HEK293 (cell line): ENCODE measurements around the gene IL3.

ENCODE experiments used
- CTCF ChIA-PET: fragments of 350-600 bp; formaldehyde crosslinking; extraction: SDS; loops from one replicate; lab custom pipeline; 2021; ENCODE audit warnings: antibody characterized with exemption; lab: Yijun Ruan, JAX
- POLR2A ChIA-PET: fragments of 300-600 bp; formaldehyde crosslinking; extraction: SDS; loops from one replicate; lab custom pipeline; 2020; ENCODE audit warnings: antibody characterized with exemption, inconsistent platforms; lab: Yijun Ruan, JAX
- H3K27ac ChIP-seq: fragments of 200-500 bp; sonication (Bioruptor generic); 2 replicates; pipeline ENCODE4 v1.5.1; 2014; ENCODE audit warnings: low read depth, low read length, control low read depth, inconsistent platforms; ENCODE audit errors: extremely low read depth
- H3K36me3 ChIP-seq, 2 experiments: fragments of 200-500 bp in 1 of 2; sonication (Bioruptor generic) in 1 of 2; 1 replicate in 1 of 2; 2 replicates in 1 of 2; pipeline ENCODE4 v1.5.1; 2014 to 2017; ENCODE audit warnings: inconsistent platforms in 2 of 2, low read length in 2 of 2; ENCODE audit not compliant: control insufficient read depth in 2 of 2, insufficient read depth in 1 of 2
- H3K4me1 ChIP-seq: fragments of 200-500 bp; sonication (Bioruptor generic); 2 replicates; pipeline ENCODE4 v1.5.1; 2014; ENCODE audit warnings: mild to moderate bottlenecking, low read length, inconsistent platforms; ENCODE audit not compliant: control insufficient read depth, insufficient read depth
- H3K4me3 ChIP-seq: 2 replicates; pipeline ENCODE4 v1.5.1; 2011; ENCODE audit warnings: low read depth, mild to moderate bottlenecking, control low read depth, low read length, moderate library complexity
- H3K9me3 ChIP-seq: fragments of 200-500 bp; sonication (Bioruptor generic); 2 replicates; pipeline ENCODE4 v1.5.1; 2014; ENCODE audit warnings: low read depth, low read length, inconsistent platforms; ENCODE audit not compliant: control insufficient read depth, insufficient read depth
- GFI1B ChIP-seq: fragments of 450-650 bp; formaldehyde crosslinking; IDR thresholded peaks from 2 replicates; pipeline ENCODE4 v1.5.1; 2016; ENCODE audit warnings: missing biosample characterization, missing genetic modification characterization
- GLI4 ChIP-seq: fragments of 450-650 bp; formaldehyde crosslinking; IDR thresholded peaks from 2 replicates; pipeline ENCODE4 v1.5.1; 2016; ENCODE audit warnings: missing biosample characterization, missing genetic modification characterization
- KLF16 ChIP-seq: fragments of 450-650 bp; formaldehyde crosslinking; IDR thresholded peaks from 2 replicates; pipeline ENCODE4 v1.5.1; 2017; ENCODE audit warnings: missing biosample characterization, missing genetic modification characterization
- SALL2 ChIP-seq: fragments of 450-650 bp; formaldehyde crosslinking; IDR thresholded peaks from 2 replicates; pipeline ENCODE4 v1.5.0; 2017; ENCODE audit warnings: missing biosample characterization, mild to moderate bottlenecking, missing genetic modification characterization, borderline replicate concordance
- SP2 ChIP-seq: fragments of 450-650 bp; formaldehyde crosslinking; IDR thresholded peaks from 2 replicates; pipeline ENCODE4 v1.5.1; 2016; ENCODE audit warnings: missing biosample characterization, missing genetic modification characterization
- YY1 ChIP-seq: fragments of 450-650 bp; formaldehyde crosslinking; IDR thresholded peaks from 2 replicates; pipeline ENCODE4 v1.5.1; 2018; ENCODE audit warnings: missing biosample characterization, missing genetic modification characterization
- YY2 ChIP-seq: fragments of 450-650 bp; formaldehyde crosslinking; IDR thresholded peaks from 2 replicates; pipeline ENCODE4 v1.5.1; 2016; ENCODE audit warnings: missing biosample characterization, missing genetic modification characterization
- ZBTB48 ChIP-seq: fragments of 450-650 bp; formaldehyde crosslinking; IDR thresholded peaks from 2 replicates; pipeline ENCODE4 v1.5.1; 2016; ENCODE audit warnings: missing biosample characterization, missing genetic modification characterization
- ZNF10 ChIP-seq: fragments of 450-650 bp; formaldehyde crosslinking; IDR thresholded peaks from 2 replicates; pipeline ENCODE4 v1.5.1; 2017; ENCODE audit warnings: missing biosample characterization, missing genetic modification characterization
- ZNF221 ChIP-seq: fragments of 450-650 bp; formaldehyde crosslinking; IDR thresholded peaks from 2 replicates; pipeline ENCODE4 v1.5.1; 2017; ENCODE audit warnings: missing biosample characterization, missing genetic modification characterization, borderline replicate concordance
- ZNF311 ChIP-seq: fragments of 450-650 bp; formaldehyde crosslinking; IDR thresholded peaks from 2 replicates; pipeline ENCODE4 v1.5.1; 2017; ENCODE audit warnings: missing biosample characterization, missing genetic modification characterization, borderline replicate concordance
- ZNF335 ChIP-seq: fragments of 450-650 bp; formaldehyde crosslinking; conservative IDR thresholded peaks from 2 replicates; pipeline ENCODE4 v1.5.1; 2016; ENCODE audit warnings: missing biosample characterization, missing genetic modification characterization
- ZNF394 ChIP-seq: fragments of 450-650 bp; formaldehyde crosslinking; IDR thresholded peaks from 2 replicates; pipeline ENCODE4 v1.5.1; 2016; ENCODE audit warnings: missing biosample characterization, missing genetic modification characterization, mild to moderate bottlenecking, moderate library complexity, borderline replicate concordance
- ZNF529 ChIP-seq: fragments of 450-650 bp; formaldehyde crosslinking; IDR thresholded peaks from 2 replicates; pipeline ENCODE4 v1.5.1; 2017; ENCODE audit warnings: missing genetic modification characterization, missing biosample characterization; ENCODE audit not compliant: insufficient replicate concordance
- ZNF549 ChIP-seq: fragments of 450-650 bp; IDR thresholded peaks from 2 replicates; pipeline ENCODE4 v1.5.1; 2018; ENCODE audit warnings: missing biosample characterization, missing genetic modification characterization, mild to moderate bottlenecking, inconsistent platforms, moderate library complexity
- ZNF610 ChIP-seq: fragments of 450-650 bp; formaldehyde crosslinking; IDR thresholded peaks from 2 replicates; pipeline ENCODE4 v1.5.1; 2016; ENCODE audit warnings: missing biosample characterization, missing genetic modification characterization, borderline replicate concordance
- ZNF76 ChIP-seq: fragments of 450-650 bp; formaldehyde crosslinking; IDR thresholded peaks from 2 replicates; pipeline ENCODE4; 2016; ENCODE audit warnings: low read depth, missing biosample characterization, missing genetic modification characterization, borderline replicate concordance
- TF ChIP-seq, protein P1 (sequence below): fragments of 450-650 bp; formaldehyde crosslinking; IDR thresholded peaks from 2 replicates; pipeline ENCODE4 v1.5.1; 2016; ENCODE audit warnings: missing biosample characterization, missing genetic modification characterization
- TF ChIP-seq, protein P2 (sequence below): fragments of 450-650 bp; formaldehyde crosslinking; IDR thresholded peaks from 2 replicates; pipeline ENCODE4 v1.5.1; 2016; ENCODE audit warnings: missing biosample characterization, missing genetic modification characterization
- TF ChIP-seq, protein P3 (sequence below): fragments of 450-650 bp; formaldehyde crosslinking; IDR thresholded peaks from 2 replicates; pipeline ENCODE4 v1.5.1; 2016; ENCODE audit warnings: missing biosample characterization, missing genetic modification characterization
- TF ChIP-seq, protein P4 (sequence below): fragments of 450-650 bp; formaldehyde crosslinking; IDR thresholded peaks from 2 replicates; pipeline ENCODE4 v1.5.1; 2017; ENCODE audit warnings: missing biosample characterization, missing genetic modification characterization
- TF ChIP-seq, protein P5 (sequence below): fragments of 450-650 bp; formaldehyde crosslinking; IDR thresholded peaks from 2 replicates; pipeline ENCODE4 v1.5.1; 2017; ENCODE audit warnings: missing biosample characterization, missing genetic modification characterization
- TF ChIP-seq, protein P6 (sequence below): fragments of 450-650 bp; formaldehyde crosslinking; IDR thresholded peaks from 2 replicates; pipeline ENCODE4 v1.5.1; 2016; ENCODE audit warnings: missing biosample characterization, missing genetic modification characterization

IL3 gene

DNA sequence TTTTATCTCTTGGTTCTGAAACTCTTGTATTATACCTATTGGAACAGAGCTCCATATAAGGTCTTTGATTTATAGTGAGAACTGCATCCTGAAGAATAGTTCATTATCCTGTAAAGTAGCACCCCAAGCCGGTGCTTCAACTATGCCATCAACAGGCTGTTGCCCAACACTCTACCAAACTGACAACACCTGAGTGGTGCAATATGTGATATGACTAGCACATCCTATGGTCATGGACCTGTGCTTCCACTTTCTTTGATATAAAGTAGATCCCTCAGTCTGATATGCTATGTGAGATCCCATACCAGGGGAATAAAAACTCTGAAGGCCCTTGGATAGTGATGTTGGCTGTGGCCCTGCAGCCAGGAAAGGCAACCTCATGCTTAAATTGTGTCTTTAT lies 28.9 kb downstream of the IL3 start (continued):
- TF ChIP-seq KLF16 (tag by site-specific recombination): no peak
- no peak for TF ChIP-seq SALL2 (tag by site-specific recombination)
- TF ChIP-seq YY1 (tag by site-specific recombination): no peak
- TF ChIP-seq, protein P1, sequence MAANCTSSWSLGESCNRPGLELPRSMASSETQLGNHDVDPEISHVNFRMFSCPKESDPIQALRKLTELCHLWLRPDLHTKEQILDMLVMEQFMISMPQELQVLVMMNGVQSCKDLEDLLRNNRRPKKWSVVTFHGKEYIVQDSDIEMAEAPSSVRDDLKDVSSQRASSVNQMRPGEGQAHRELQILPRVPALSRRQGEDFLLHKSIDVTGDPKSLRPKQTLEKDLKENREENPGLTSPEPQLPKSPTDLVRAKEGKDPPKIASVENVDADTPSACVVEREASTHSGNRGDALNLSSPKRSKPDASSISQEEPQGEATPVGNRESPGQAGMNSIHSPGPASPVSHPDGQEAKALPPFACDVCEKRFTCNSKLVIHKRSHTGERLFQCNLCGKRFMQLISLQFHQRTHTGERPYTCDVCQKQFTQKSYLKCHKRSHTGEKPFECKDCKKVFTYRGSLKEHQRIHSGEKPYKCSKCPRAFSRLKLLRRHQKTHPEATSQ (tag by site-specific recombination): no peak
- no peak for TF ChIP-seq ZNF10 (tag by site-specific recombination)
- TF ChIP-seq ZNF529 (tag by site-specific recombination): no peak
- TF ChIP-seq ZNF610 (tag by site-specific recombination): no peak

DNA sequence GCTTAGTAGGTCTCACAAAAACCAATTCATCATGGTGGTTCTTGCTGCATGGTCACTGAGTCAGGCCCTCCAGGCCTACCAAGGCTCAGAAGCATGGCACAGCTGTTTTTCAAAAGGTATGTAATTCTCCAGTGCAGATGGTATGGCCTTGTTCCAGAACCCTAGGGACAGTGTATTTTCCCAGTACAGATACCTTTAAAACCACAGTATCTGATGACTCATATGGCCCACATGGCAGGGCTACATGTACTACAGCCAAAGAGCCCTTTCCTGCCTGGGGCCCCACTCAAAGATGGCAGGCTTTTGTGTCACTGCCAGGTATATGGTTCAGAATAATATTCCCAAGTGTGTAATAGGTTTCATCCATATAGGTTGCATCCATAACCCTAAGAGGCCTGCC lies 29.7 kb downstream of the IL3 start:
- ChIA-PET CTCF (no interaction called here), POLR2A (no interaction called here)
- Histone ChIP-seq H3K36me3 (no peaks in the 10 kb centered on the region), H3K4me3 (no peak overlapping the region), H3K4me1 (0 out of 2 replicates have a peak, but pooled peaks cover 6% of the 10 kb centered on the region), H3K27ac (no peak overlapping the region), H3K9me3 (no peaks in the 10 kb centered on the region)
- TF ChIP-seq, protein P2, sequence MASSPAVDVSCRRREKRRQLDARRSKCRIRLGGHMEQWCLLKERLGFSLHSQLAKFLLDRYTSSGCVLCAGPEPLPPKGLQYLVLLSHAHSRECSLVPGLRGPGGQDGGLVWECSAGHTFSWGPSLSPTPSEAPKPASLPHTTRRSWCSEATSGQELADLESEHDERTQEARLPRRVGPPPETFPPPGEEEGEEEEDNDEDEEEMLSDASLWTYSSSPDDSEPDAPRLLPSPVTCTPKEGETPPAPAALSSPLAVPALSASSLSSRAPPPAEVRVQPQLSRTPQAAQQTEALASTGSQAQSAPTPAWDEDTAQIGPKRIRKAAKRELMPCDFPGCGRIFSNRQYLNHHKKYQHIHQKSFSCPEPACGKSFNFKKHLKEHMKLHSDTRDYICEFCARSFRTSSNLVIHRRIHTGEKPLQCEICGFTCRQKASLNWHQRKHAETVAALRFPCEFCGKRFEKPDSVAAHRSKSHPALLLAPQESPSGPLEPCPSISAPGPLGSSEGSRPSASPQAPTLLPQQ (tag by site-specific recombination): peak; percentile 68; the same call in 1 of the 2 replicates
- TF ChIP-seq ZNF335 (tag by site-specific recombination) (0 out of 2 replicates have a peak, but pooled peaks have one; percentile 21), GFI1B (tag by site-specific recombination) (no peak), ZBTB48 (tag by site-specific recombination) (peak; percentile 75)
- TF ChIP-seq, protein P3, sequence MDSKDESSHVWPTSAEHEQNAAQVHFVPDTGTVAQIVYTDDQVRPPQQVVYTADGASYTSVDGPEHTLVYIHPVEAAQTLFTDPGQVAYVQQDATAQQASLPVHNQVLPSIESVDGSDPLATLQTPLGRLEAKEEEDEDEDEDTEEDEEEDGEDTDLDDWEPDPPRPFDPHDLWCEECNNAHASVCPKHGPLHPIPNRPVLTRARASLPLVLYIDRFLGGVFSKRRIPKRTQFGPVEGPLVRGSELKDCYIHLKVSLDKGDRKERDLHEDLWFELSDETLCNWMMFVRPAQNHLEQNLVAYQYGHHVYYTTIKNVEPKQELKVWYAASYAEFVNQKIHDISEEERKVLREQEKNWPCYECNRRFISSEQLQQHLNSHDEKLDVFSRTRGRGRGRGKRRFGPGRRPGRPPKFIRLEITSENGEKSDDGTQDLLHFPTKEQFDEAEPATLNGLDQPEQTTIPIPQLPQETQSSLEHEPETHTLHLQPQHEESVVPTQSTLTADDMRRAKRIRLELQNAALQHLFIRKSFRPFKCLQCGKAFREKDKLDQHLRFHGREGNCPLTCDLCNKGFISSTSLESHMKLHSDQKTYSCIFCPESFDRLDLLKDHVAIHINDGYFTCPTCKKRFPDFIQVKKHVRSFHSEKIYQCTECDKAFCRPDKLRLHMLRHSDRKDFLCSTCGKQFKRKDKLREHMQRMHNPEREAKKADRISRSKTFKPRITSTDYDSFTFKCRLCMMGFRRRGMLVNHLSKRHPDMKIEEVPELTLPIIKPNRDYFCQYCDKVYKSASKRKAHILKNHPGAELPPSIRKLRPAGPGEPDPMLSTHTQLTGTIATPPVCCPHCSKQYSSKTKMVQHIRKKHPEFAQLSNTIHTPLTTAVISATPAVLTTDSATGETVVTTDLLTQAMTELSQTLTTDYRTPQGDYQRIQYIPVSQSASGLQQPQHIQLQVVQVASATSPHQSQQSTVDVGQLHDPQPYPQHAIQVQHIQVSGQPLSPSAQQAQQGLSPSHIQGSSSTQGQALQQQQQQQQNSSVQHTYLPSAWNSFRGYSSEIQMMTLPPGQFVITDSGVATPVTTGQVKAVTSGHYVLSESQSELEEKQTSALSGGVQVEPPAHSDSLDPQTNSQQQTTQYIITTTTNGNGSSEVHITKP: peak; percentile 79
- TF ChIP-seq, protein P4, sequence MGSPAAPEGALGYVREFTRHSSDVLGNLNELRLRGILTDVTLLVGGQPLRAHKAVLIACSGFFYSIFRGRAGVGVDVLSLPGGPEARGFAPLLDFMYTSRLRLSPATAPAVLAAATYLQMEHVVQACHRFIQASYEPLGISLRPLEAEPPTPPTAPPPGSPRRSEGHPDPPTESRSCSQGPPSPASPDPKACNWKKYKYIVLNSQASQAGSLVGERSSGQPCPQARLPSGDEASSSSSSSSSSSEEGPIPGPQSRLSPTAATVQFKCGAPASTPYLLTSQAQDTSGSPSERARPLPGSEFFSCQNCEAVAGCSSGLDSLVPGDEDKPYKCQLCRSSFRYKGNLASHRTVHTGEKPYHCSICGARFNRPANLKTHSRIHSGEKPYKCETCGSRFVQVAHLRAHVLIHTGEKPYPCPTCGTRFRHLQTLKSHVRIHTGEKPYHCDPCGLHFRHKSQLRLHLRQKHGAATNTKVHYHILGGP (tag by site-specific recombination): no peak

DNA sequence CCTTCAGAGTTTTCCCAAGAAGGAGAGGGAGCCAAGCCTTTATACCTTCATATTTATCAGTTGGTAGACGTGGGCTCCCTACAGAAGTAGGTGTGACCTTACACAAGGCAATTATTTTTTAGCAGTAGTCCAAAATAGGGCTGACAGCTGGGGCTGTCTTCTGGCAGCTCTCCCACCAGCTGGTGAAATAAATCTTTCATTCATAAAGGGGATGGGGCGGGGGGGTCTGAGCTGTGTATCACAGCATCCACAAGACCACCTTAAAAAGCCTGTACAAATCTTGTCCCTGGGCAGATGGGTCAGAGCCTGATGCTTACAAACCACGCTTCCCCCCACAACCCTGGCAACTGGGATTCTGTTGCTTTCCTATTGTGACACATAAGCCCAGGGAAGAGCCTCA lies 32.8 kb downstream of the IL3 start:
- ChIA-PET CTCF (interaction anchor here (1.5 kb wide), 1 partner anchor 30 kb away, joined by 5 read pairs; no protein-coding TSS in a partner anchor), POLR2A (no interaction called here)
- Histone ChIP-seq H3K4me3 (no peak overlapping the region), H3K4me1 (no peaks in the 10 kb centered on the region), H3K27ac (no peak overlapping the region), H3K36me3 (no peaks in the 10 kb centered on the region), H3K9me3 (no peaks in the 10 kb centered on the region)
- TF ChIP-seq ZNF549 (tag by site-specific recombination): no peak
- TF ChIP-seq, protein P5, sequence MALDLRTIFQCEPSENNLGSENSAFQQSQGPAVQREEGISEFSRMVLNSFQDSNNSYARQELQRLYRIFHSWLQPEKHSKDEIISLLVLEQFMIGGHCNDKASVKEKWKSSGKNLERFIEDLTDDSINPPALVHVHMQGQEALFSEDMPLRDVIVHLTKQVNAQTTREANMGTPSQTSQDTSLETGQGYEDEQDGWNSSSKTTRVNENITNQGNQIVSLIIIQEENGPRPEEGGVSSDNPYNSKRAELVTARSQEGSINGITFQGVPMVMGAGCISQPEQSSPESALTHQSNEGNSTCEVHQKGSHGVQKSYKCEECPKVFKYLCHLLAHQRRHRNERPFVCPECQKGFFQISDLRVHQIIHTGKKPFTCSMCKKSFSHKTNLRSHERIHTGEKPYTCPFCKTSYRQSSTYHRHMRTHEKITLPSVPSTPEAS: no peak
- TF ChIP-seq ZNF221 (tag by site-specific recombination): no peak
- no peak for TF ChIP-seq GLI4 (tag by site-specific recombination)
- TF ChIP-seq, protein P6, sequence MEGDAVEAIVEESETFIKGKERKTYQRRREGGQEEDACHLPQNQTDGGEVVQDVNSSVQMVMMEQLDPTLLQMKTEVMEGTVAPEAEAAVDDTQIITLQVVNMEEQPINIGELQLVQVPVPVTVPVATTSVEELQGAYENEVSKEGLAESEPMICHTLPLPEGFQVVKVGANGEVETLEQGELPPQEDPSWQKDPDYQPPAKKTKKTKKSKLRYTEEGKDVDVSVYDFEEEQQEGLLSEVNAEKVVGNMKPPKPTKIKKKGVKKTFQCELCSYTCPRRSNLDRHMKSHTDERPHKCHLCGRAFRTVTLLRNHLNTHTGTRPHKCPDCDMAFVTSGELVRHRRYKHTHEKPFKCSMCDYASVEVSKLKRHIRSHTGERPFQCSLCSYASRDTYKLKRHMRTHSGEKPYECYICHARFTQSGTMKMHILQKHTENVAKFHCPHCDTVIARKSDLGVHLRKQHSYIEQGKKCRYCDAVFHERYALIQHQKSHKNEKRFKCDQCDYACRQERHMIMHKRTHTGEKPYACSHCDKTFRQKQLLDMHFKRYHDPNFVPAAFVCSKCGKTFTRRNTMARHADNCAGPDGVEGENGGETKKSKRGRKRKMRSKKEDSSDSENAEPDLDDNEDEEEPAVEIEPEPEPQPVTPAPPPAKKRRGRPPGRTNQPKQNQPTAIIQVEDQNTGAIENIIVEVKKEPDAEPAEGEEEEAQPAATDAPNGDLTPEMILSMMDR: no peak
- TF ChIP-seq YY2 (tag by site-specific recombination): no peak
- no peak for TF ChIP-seq SP2 (tag by site-specific recombination)
- TF ChIP-seq ZNF311 (tag by site-specific recombination): no peak
- no peak for TF ChIP-seq ZNF394
- TF ChIP-seq ZNF76: no peak
